ENCODE measurements around the gene DGKD.

GRCh38 chr2:233311241-233311926, 42.9 kb upstream of the DGKD start:
- TF ChIP-seq CTCF (IDR thresholded peaks at IDR 0.05) (no peak), POLR2AphosphoS5 (IDR thresholded peaks at IDR 0.05) (no peak)
